GM19438 (cell line): Measurements from ENCODE around the gene SPATA12.
"Not testable (repeated sequence)": the region's sequence is repeated elsewhere in the genome, so short reads cannot be mapped to it uniquely, and the experiment has no call there.

Experiments used
- ATAC-seq: cut with Tn5 transposase; IDR thresholded peaks from one replicate; pipeline ENCODE4 v1.9.1; 2021; ENCODE audit warnings: low read depth; ENCODE audit not compliant: unreplicated experiment

Gene SPATA12

DNA sequence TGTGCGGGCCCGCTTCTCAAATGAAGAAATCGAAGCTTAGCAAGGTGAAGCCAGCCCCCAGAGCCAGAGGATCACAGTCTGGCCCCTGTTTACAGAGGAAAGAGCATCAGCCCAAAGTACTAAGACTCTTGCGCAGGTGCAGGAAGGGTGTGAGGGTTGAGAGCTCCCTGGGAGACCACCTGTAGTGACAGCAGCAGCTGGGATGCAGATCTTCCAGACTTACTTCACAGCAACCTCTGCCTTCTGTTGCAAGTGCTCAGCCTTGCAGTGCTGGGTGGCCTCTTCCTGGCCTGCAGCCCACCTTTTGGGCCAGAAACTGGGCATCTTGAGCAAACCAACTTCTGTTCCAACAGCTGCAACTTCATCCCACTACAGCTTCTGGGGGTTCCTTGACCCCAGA lies 19.7 kb downstream of the SPATA12 start:
- ATAC-seq: no peak

DNA sequence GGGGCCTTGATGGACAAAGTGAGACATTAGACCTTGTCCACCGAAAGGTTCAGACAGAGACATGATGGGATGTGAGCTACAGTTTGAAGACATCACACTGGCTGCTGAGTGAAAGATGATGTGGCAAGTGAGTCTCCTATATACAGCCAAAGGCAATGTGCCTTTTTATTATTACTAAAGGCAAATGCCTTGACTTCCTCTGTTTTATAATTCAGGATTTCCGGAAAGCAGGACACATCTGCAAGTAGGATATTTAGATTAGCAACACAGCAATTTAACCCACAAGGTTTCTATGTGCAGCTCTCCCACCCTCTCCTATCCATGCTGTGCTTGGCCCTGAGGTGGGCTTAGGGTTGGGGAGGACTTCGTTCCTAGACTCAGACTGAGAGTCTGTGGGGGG lies 20.7 kb downstream of the SPATA12 start:
- no peak for ATAC-seq

DNA sequence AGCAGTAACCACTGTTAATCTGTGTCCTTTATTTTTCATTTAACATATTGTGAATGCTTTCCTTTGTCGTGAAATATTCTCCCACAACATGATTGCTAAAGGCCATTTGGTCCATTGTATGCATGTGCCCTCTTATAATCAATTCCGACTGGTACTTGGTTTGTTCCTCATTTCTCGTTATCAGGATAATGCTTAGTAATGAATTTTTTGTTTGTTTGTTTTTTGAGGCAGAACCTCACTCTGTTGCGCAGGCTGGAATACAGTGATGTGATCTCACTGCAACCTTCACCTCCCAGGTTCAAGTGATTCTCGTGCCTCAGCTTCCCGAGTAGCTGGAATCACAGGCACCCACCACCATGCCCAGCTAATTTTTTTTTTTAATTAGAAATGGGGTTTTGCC lies 22.0 kb downstream of the SPATA12 start:
- no peak for ATAC-seq

DNA sequence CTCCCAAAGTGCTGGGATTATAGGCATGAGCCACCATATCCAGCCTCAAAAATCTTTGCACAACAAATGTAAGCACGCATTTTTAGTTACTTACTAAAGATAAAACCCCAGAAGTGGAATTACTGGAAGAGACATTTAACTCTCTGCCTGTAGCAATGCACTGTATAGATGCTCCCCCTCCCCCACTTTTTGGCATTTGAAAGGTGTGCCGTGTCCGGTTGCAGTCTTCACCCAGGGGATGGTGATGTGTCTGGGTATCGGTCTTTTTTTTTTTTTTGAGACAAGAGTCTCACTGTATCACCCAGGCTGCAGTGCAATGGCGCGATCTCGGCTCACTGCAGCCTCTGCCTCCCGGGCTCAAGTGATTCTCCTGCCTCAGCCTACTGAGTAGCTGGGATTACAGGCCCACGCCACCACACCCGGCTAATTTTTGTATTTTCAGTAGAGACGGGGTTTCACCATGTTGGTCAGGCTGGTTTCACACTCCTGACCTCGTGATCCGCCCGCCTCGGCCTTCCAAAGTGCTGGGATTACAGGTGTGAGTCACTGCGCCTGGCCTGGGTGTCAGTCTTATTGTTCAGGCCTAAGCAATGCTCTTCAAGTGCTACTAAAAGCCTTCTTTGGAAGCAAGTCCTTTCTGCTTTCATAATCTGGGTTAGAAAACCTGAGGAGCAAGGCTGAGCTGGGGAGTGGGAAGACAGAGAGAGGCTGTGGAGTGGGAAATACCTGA lies 23.0 kb downstream of the SPATA12 start:
- ATAC-seq: not testable (repeated sequence)

DNA sequence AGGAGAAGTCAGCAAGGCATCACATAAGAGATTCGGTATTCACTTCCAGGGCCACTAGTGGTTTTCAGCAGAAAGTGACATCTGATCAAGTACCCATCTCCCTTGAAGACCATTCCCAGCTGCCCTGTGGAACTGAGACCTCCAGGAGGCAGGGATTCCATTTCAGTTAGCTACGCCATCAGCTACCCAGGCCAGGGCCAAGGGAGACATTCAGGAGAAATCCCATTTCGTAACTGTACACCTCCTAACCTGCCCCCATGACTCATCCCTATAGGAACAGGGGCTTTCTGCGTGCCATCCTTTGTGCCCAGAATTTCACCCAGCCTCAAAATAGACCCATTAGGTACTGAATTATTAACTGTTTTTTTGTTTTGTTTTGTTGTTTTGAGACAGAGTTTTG lies 24.7 kb downstream of the SPATA12 start:
- no peak for ATAC-seq

DNA sequence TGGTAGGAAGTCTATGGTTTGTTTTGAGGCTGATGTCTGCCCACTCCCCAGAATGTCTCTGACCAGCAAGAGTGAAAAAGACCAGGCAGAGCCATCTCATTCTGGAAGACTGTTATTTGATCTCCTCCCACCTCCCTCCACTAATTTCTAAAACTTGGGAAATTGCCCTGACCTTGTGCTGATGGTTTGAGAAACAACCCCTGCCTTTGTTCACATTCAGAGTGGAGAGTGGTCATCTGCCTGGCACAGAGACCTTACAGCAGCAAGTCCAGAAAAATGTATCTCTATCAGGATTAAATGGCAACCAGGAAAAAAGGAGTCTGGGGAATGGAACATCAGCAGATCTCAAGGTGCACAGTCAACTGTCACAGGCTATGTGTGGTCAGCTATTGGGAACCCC lies 25.7 kb downstream of the SPATA12 start:
- no peak for ATAC-seq

DNA sequence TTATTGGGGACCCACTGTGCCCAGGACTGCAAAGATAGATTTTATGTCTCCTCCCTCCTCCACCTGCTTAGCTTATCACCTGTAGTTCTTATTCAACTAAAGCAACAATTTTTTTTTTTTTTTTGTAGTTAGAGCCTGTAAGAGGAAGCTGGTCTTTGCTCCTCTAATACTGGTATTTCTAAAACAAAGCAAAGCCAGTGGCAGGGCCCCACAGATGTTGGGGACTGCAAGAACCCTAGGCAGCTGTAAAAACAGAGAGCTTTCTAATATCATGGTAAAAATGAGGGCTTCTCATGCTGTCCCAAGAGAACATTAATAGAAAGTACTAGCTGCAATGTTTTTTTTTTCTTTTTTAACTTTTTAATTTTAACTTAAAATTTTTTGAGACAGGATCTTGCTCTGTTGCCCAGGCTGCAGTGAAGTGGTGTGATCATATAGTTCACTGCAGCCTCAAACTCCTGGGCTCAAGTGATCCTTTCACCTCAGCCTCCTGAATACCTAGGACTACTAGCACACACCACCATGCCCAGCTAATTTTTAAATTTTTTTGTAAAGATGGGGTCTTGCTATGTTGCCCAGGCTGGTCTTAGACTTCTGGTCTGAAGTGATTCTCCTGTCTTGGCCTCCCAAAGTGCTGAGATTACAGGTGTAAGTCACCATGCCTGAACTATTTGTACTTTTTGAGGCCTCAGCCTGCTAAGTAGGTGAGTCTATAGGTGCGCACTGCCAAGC lies 27.1 kb downstream of the SPATA12 start:
- no peak for ATAC-seq

DNA sequence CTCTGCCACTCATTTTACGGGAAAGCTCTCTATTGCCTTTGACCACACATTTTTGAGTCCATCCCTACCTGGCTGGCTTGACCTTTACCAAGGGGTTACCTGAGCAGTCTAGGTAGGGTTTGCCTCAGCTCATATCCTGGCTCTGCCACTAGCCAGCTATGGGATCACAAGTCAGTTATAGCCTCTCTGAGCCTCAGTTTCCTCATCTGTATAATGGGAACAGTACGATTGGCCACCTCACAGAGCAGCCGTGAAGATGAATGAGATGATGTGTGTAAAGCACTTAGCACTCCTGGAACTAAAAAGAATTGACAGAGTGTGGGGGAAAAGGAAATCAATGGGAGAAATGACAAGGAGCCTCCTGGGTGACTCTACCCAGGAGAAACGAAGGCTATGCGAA lies 28.0 kb downstream of the SPATA12 start:
- ATAC-seq: no peak

DNA sequence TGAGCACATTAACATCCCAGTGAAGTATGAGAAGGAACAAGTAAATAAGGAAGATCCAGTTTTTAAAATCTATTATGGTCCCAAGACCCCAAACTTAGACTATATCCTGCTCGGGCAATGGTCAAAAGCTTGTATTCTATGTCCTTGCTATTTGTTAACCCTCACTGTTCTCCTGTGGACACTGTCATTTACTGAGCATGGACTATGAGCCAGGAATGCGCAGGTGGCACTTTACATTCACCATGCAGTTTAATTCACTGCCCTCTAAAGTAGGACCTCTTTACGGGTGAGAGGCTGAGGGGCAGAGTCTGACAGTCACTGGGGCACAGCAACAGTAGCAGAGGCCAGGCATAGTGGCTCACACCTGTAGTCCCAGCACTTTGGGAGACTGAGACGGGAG lies 28.6 kb downstream of the SPATA12 start:
- no peak for ATAC-seq

DNA sequence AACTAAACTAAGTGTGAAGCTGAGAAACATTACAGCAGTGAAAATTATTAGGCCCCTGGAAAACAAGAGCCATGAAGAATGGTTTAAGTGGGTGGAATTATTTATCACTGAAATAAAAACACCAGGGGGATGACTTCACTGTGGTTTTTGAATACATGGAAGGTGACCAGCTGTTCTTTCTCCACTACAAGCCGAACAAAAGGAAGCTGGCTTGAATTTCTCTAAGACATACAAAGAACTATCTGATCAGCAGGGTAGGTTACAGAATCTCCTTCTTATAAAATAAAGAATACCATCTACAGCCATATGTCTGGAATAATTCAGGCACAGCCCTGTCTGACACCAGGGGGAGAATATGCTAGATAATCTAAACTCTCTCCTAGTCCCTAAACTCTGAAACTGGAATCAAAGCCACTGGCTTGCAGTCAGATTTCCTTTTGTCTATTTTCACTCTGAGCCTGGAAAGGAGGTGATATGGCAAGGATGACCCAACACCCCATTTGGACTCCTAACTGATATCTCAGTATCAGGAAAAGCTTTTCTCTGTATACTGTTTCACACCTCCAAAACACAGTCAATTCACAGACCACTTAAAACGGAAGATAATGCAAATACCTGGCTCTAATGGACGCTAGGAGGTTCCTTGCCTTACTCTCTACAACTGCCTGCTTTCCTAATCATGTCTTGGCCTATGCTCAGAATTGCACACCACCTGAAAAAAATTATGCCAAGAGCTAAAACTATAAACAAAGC lies 31.2 kb downstream of the SPATA12 start:
- no peak for ATAC-seq

DNA sequence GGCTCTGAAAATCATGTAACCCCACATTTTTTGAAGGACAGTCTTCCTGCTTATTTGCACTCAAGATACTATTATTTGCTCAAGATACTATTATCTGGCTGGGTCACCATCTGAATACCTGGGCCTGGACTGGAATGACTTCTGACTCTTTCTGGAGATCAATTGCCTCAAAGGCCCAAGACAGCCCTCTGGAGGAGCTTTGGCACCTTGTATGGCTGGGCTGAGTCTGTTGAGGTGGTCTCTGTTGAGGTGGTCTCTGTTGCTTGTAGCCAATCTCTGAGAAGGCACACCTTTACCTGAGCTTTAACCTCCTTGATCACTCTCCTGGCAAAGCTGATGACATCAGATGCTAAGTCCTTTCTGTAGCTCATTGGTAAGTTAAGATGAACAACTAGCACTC lies 33.0 kb downstream of the SPATA12 start:
- no peak for ATAC-seq

DNA sequence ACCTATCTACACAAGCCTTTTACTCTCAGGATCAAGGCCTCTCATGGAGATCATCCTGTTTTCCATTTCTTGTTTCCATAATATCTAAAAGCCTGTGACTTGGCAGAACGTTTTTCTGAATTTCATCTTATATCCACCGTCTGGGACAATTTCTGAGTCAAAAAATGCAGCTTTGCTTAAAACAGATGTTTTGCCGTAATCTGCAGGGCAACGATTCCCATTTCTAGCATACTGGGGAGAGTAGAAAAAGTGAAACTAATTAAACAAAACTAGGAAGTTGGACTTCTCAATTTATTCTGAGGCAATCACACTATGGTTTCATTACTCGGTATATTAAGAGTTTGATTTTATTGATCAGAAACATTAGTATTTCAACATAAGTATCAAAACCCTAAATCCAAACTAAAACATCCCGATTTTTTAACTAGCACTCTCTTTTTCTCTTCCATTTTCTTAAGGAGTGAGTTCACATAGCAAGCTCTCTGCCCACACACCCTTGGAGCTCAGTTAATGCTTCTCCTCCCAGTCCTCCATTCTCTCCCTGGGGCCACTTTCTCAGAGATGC lies 33.6 kb downstream of the SPATA12 start:
- no peak for ATAC-seq

DNA sequence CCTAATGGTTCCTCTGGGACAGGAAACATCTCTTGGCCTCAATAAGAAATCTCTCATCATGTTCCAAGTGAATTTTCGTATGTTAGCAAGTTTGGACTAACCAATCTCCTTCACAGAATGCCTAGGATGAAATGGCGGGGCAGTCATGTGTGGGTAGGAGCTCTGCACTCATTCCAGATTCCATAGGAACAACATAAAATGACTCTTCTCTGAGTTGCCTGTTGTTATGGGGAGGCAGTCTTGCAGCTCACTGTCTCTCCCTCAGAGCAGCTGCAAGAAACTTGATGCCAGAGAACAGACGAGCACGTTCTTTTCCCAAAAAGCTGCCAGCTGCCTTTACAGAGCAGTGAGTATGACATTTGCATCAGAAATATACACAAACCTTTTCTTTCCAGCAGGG lies 34.1 kb downstream of the SPATA12 start:
- ATAC-seq: no peak

DNA sequence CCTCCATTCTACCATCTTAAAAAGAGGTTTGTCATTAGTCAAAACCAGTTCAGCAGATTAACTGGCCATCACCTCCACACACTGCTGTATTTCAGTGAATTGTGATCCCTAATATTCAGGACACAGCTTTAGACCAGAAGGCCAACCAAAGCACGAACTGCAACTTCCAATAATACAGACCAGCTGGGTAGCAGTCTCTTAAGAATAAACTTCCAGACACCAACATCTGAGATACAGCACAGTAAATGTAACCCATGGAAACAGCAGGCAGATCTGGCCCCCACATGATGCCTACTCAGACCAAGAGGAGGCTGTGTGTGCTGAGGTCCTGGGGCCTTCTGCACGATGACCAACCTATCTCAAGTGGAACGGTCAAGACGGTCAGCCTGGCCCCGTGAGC lies 34.9 kb downstream of the SPATA12 start:
- ATAC-seq: no peak

DNA sequence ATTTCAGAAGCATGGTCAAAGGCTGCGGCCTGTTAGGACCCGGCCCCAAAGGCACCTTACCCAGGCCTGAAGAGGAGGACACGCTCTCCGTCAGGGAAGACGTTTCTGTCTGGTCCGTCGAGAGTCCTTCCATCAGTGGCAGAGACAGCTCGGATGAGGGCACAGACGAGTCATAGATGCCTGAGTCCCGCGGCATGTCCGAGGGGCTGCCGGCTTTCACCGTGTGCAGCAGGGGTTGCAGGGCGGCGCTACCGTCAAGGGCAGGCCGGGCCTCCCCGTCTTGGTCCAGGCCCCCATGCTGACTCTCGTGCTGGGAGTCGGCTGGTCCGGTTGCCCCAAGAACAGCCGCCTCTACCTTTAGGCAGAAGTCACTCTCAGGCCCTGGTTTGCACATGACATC lies 37.1 kb downstream of the SPATA12 start:
- no peak for ATAC-seq

DNA sequence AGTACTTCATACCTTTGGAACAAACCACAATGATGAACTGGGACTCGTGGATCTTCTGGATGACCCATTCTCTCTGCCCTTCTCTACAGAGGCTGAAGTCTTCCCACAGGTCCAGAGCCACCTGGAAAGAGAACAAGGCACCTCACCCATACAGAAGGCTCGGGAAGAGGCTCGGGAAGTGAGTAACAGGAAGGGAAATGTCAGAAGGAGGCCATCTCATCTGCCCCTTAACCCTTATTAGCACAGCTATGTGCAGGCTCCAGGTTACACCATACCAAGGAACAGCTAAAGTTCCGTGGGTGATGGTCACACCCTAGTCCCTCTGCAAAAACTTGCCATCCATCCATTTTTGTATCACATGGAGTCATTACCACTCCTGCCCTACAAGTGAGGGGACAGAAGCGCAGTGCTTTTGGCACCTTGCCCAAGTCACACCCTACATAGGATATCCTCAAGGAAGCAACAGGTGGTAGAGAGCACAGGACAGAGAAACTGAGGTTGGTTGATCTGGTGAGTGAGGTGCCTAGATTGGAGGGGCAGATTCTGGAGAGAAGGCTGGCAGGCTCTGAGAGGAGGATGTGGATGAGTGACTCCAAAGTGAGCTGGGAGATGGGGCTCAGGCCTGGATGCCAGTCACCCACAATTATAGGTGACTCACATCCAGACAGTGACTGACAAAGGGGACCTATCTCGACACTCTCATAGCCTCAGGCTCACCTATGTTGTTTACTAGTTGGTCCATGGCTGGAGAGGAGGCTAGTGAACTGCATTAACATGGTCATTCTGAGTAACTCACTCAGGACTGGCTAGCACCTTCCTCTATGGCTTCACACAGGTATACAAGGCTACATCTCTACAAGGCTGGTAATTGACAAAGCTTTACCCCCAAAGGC lies 38.2 kb downstream of the SPATA12 start:
- no peak for ATAC-seq

DNA sequence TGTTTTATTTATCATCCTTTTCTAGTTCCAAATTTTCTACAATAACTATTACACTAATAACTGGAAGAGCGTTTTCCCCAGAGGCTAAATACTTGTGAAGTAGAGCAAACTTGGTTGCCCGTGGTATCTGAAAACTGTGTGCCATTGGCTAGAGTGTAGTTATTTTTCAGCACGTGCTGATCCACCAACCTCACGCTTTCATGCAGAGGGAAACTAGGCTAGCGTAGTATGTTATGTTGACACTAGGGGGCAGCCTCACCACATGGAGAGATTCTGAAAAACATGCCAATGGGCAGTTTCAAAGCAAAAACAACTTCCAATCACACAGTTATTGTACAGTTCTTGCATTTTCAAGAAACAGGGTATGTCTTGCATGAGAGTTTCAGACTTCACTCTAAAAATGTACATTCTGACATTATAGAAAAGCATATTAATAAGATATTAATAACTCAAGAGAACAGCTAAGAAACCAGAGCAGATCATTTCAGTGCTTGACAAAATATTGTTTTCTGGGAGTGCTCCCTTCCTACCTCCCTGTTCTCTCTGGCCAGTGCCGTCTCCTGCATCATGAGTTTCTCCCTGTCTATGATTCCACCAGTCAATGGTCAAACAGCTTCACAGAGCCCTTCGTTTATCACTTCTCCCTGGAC lies 39.7 kb downstream of the SPATA12 start:
- ATAC-seq: no peak

DNA sequence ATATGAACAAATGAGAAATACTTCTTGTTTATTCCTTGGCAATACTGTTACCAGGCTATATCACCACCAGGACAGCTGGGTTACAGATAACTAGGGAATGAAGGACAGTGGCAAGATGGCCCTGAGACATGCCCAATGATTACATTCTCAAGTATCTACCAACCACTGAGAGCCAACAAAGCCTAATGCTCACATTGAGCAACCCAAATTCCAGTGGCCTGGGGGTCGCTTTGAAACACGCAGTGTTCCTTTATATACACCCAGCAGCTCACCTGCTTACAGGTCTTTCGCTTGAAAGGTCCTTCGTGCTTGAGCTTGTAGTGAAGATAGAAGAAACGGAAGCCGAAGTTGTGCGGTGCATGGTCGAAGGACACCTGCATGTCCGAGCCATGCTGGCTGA lies 45.1 kb downstream of the SPATA12 start:
- ATAC-seq: no peak

DNA sequence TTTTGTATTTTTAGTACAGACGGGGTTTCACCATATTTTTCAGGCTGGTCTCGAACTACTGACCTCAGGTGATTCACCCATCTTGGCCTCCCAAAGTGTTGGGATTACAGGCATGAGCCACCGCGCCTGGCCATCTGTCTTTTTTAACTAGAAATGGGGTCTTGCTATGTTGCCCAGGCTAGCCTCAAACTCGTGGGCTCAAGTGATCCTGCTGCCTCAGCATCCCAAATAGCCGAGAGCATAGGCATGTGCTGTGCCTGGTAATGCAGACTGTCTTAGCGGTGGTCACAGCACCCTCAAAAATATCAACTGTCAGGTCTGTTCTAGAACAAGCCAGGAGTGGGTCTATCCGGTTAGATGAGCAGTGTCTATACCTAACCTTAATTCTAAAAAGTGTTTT lies 48.2 kb downstream of the SPATA12 start:
- ATAC-seq: no peak
